GM18505 (cell line): ENCODE results near the gene BBS9.
"Not testable (repeated sequence)": the region's sequence is repeated elsewhere in the genome, so short reads cannot be mapped to it uniquely, and the experiment has no call there.

Experiments
- ATAC-seq: cut with Tn5 transposase; IDR thresholded peaks from one replicate; pipeline ENCODE4 v1.9.1; 2021; ENCODE audit not compliant: unreplicated experiment
- POLR2A ChIP-seq: IDR thresholded peaks from 4 replicates; pipeline ENCODE4 v1.6.1; 2011; ENCODE audit warnings: borderline replicate concordance; ENCODE audit not compliant: insufficient read depth, insufficient read length; ENCODE audit errors: extremely low read depth

The BBS9 gene

GRCh38 chr7:33298848-33299247, 169.5 kb downstream of the BBS9 start:
- ATAC-seq, result no peak
- TF ChIP-seq POLR2A, result no peak

DNA sequence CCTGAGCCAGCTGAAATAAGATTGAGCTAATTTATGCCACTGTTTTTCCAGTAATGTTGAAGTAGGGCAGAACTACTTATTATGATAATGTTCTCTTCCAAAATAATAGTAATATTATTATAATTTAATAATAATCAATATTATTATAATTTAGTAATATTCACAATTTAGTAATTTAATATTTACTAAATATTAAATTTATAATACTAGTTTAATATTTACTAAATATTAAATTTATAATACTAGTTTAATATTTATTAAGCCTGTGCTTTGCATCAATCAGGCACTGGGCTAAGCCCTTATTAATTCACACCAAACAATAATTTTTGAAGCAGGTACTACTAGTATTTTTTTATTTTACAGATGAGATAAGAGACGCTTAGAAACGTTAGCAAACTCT, 170.1 kb downstream of the BBS9 start:
- no peak for ATAC-seq
- TF ChIP-seq POLR2A, result no peak

- no peak for ATAC-seq
- no peak for TF ChIP-seq POLR2A
Measured at GRCh38 chr7:33300131-33300530, 170.8 kb downstream of the BBS9 start.

DNA sequence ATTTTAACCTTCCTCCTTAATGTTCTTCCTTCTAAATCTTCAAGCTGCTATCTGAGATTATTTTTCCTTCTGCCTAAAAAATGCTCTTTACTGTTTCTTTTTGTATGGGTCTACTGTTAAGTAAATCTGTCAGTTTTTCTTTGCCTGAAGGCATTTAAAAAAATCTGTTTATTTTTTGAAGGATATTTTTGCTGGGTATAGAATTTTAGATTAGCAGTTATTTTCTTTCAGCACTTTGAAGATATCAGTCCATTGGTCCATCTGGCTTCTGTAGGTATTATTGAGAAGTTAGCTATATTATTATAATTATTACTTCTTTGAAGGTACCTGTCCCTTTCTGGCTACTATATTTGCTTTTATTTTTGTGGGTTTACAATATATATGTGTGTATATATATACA, 171.4 kb downstream of the BBS9 start:
- TF ChIP-seq POLR2A, result no peak
- no peak for ATAC-seq

DNA sequence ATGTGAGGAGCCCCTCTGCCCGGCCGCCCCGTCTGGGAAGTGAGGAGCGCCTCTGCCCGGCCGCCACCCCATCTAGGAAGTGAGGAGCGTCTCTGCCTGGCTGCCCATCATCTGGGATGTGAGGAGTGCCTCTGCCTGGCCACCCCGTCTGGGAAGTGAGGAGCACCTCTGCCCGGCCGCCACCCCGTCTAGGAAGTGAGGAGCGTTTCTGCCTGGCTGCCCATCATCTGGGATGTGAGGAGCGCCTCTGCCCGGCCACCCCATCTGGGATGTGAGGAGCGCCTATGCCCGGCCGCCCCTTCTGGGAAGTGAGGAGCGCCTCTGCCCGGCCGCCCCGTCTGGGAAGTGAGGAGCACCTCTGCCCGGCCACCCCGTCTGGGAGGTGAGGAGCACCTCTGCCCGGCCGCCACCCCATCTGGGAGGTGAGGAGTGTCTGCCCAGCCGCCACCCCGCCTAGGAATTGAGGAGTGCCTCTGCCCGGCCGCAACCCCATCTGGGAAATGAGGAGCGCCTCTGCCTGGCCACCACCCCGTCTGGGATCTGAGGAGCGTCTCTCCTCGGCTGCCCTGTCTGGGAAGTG, 174.7 kb downstream of the BBS9 start:
- not testable (repeated sequence) for ATAC-seq

- ATAC-seq, result no peak
- no peak for TF ChIP-seq POLR2A
Measured at GRCh38 chr7:33307205-33307604, 177.8 kb downstream of the BBS9 start.

DNA sequence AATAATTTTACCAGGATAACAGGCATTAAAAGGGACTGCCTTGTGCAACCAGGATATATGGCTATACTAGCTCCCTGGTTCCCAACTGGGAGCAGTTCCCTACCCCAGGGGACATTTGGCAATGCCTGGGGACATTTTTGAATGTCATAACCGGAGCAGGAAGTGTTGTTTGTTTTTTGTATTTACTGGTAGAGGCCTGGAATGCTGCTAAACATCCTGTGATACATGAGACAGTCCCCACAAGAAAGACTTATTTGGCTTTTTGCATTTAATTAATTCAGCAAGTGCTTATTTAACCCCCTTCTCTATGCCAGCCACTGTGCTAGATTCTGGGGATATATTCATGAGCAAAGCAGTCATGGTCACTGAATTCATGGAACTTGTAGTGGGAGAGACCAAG, 181.2 kb downstream of the BBS9 start:
- no peak for ATAC-seq
- TF ChIP-seq POLR2A, result no peak

DNA sequence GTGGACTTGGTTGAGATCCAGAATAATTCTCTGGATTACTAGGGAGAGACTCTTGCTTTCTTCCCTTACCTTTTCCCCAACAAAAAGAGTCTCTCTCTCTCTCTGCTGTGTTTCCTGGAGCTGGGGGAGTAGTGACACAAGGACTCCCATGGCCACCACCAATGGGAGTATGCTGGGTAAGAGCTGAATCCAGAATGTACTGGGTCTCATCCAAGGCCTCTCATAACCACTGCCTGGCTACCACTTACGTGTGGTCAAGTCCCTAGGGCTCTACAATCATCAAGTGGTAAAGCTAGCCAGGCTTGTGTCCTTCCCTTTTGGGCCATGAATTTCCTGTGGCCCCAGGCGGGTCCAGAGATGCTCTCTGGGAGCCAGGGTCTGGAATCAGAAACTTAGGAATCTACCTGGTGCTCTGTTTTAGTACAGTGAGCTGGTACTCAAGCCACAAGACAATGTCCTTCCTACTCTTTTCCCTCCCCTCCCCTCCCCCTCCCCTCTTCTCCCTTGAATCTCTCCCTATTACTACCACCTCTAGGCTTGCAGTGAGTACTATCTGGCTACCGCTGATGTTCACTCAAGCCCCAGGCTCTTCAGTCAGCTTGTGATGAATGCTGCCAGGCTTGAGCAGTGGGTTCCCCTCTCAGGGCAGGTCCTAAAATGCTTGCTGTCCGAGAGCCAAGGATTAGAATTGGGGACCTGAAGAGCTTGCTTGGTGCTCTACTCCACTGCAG, 196.6 kb downstream of the BBS9 start:
- no peak for TF ChIP-seq POLR2A

DNA sequence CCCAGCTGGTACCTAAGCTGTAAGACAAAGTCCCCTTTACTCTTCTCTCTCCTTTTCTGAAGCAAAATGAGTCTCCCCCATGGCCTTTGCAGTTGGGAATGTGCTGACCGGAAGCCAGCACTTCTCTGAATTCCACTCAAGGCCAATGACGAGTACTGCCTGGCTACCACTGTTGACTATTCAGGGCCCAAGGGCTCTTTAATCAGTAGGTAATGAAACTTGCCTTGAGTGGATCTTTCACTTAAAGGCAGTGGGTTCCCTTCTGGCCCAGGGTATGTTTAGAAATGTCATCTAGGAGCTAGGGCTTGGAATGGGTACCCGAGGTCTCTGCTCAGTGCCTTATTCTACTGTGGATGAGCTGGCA, 197.1 kb downstream of the BBS9 start:
- no peak for TF ChIP-seq POLR2A
- no peak for ATAC-seq

More for the DNA sequence above, 196.6 kb downstream of the BBS9 start:
- ATAC-seq, result no peak

- ATAC-seq, result no peak
- TF ChIP-seq POLR2A, result no peak
Measured at GRCh38 chr7:33327427-33327826, 198.1 kb downstream of the BBS9 start.

DNA sequence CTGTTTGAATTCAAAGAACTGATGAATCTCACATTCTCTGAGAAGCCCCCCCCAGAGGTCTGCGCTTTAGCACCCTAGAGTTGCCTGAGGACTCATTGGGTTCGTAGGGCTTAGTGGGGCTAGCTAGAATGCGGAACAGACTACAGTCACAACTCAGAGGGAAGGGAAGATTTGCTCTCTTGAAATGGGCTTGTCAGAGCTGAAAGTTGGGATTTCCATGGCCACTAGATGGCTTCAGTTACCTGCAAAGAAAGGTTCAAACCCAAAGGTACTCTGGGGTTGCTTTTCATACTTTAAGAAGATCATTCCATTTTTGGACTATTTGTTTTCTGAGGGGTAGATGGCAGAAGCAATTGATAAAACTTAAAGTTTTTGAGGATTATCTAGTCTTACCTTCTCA, 205.0 kb downstream of the BBS9 start:
- no peak for TF ChIP-seq POLR2A
- no peak for ATAC-seq

DNA sequence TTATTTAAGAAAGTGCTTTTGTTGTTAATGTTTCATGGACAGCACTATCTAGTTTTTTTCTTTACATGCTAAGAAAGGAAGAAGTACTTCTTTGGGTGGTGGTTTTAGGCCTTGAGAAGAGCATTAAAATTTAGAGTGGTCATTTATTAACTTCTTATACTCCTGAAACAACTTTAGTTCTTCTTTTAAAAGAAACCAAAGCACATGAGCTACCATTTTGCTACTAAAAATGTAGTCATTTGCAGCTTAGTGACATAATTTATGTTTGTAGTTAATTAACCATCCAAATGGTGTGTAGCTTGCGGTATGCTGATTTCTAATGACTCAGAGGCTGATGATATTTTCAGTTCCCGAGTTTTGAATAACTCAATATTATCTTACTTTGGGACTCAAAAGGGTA, 207.5 kb downstream of the BBS9 start:
- no peak for ATAC-seq
- no peak for TF ChIP-seq POLR2A

- TF ChIP-seq POLR2A, result no peak
- ATAC-seq, result no peak
Measured at GRCh38 chr7:33339074-33339790, 209.9 kb downstream of the BBS9 start.

DNA sequence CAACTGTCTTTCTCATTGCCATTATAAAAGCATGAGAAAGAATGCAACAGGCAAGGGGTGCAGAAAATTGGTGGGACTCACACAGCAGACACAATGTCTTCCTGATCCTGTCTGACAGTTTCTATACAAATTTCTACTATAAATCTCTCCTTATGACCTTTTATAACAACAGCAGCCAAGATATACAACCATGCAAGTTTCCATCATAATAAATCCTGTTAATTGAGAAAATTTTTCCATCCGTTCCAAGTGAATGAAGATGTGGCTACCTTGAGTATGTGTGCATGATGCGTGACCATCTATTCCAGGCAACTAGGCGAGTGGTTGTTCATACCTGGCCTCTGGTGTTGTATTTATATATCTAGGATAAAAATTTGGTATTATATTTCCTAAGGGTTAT, 216.7 kb downstream of the BBS9 start:
- no peak for TF ChIP-seq POLR2A
- no peak for ATAC-seq
